ENCODE results near the gene RSF1. TPM values are rescaled to one million over a fixed set of nuclear protein-coding genes. Genes with fewer than 3 reads are reported as not detected.

The RSF1 gene
- total RNA-seq, 4 donors from 2014 or later, result 32.2 to 51.5 (median 46.9) TPM

DNA sequence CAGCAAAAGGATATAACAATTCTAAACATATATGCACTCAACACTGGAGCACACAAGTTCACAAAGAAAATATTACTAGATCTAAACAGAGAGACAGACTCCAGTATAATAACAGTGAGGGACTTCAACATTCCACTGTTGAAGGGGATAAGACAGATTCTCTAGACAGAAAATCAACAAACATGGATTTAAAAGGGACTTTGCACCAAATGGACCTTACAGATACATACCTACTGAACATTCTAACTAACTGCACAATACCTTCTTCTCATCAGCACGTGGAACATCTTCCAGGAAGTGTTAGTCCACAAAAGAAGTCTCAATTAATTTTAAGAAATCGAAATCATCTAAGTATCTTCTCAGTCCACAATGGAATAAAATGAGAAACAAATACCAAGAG is 26.6 kb downstream of the RSF1 start:
- WGBS, 2 donors, result 95 to 97% methylated on average over 2 of the region's 2 CpGs
- no peak for DNase-seq (ENCODE audit: low spot score in 2 of 2)
- no peak for TF ChIP-seq POLR2A (IDR thresholded peaks at IDR 0.05)
- TF ChIP-seq, protein P1, sequence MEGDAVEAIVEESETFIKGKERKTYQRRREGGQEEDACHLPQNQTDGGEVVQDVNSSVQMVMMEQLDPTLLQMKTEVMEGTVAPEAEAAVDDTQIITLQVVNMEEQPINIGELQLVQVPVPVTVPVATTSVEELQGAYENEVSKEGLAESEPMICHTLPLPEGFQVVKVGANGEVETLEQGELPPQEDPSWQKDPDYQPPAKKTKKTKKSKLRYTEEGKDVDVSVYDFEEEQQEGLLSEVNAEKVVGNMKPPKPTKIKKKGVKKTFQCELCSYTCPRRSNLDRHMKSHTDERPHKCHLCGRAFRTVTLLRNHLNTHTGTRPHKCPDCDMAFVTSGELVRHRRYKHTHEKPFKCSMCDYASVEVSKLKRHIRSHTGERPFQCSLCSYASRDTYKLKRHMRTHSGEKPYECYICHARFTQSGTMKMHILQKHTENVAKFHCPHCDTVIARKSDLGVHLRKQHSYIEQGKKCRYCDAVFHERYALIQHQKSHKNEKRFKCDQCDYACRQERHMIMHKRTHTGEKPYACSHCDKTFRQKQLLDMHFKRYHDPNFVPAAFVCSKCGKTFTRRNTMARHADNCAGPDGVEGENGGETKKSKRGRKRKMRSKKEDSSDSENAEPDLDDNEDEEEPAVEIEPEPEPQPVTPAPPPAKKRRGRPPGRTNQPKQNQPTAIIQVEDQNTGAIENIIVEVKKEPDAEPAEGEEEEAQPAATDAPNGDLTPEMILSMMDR (IDR thresholded peaks at IDR 0.05), result no peak
- intact Hi-C loops (cut with DNase I; ENCODE audit: low total_unique reads), result no loop called here
- no peak overlapping the region for H3K4me3 ChIP-seq (ENCODE audit: low read depth, poor library complexity, severe bottlenecking)

DNA sequence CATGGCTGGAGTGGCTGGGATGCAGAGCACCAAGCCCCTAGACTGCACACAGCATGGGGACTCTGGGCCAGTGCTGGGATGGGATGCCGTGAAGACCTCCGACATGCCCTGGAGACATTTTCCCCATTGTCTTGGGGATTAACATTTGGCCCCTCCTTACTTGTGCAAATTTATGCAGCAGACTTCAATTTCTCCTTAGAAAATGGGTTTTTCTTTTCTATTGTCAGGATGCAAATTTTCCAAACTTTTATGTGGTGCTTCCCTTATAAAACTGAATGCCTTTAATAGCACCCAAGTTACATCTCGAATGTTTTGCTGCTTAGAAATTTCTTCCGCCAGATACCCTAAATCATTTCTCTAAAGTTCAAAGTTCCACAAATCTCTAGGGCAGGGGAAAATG is 29.2 kb downstream of the RSF1 start:
- 92 to 93% methylated on average over 4 of the region's 4 CpGs for WGBS, 2 donors
- no peak for TF ChIP-seq POLR2A (IDR thresholded peaks at IDR 0.05)
- TF ChIP-seq, protein P1 (IDR thresholded peaks at IDR 0.05), result no peak
- no peak overlapping the region for H3K4me3 ChIP-seq (ENCODE audit: low read depth, poor library complexity, severe bottlenecking)
- intact Hi-C loops (cut with DNase I; ENCODE audit: low total_unique reads), result no loop called here
- no peak for DNase-seq (ENCODE audit: low spot score in 2 of 2)

DNA sequence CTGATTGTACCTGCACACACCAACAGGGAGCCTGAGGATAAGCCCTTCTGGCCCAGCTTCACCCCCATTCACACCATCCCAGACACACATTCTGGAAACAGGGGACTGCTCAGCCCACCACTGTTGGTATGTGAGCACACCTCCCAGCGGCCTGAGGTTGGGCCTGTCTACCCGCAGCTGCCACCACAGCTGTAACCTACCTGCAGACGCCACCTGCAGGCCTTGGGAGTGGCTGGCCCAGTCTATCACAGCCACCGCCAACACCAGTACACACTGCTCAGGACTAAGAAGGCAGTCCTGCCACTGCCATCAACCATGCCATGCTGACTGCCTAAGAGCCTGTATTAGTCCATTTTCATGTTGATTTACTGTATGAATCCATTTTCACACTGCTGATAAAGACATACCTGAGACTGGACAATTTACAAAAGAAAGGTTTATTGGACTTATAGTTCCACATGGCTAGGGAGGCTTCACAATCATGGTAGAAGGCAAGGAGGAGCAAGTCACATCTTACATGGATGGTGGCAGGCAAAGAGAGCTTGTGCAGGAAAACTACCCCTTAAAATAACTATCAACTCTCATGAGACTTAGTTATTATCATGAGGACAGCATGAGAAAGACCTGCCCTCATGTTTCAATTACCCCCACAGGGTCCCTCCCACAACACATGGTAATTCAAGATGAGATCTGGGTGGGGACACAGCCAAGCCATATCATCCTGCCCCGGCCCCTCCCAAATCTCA is 30.6 kb downstream of the RSF1 start:
- no peak for TF ChIP-seq POLR2A (IDR thresholded peaks at IDR 0.05)
- TF ChIP-seq, protein P1 (IDR thresholded peaks at IDR 0.05), result no peak
- intact Hi-C loops (cut with DNase I; ENCODE audit: low total_unique reads), result no loop called here
- DNase-seq (ENCODE audit: low spot score in 2 of 2), result no peak
- H3K4me3 ChIP-seq (ENCODE audit: low read depth, poor library complexity, severe bottlenecking), result no peak overlapping the region
- 96 to 98% methylated on average over 4 to 5 of the region's 5 CpGs for WGBS, 2 donors

DNA sequence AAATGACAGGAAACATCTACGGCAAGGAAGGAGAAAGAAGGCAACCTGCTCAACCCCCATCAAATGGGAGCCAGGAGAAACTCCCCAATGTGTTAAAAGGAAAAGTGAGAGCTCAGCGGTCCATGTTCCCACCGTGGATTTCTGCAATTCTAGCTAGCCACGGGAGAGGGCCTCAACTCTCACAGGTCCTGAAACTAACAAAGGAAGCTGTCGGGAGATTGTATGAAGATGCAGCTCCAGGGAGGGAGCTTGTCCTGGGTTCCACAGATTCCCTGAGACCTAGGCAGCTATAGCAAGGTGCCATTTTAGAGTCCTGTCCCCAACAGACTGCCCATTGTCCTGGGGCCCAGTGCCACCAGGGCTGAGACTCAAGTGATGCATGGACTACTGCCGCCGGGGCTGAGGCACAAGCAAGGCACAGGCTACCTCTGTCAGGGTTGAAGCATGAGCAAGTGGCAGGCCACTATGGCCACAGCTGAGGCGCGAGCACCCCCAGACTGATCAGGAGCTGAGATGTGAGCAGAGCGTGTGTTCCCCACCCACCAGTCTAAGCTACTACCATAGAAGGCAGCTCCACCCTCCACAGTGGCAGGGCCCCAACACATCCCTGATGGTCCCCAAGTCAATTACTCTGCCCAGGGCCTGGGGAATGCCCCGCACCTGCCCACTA is 31.3 kb downstream of the RSF1 start:
- intact Hi-C loops (cut with DNase I; ENCODE audit: low total_unique reads), result no loop called here
- 93% methylated on average over 11 of the region's 11 CpGs for WGBS, 2 donors
- no peak for DNase-seq (ENCODE audit: low spot score in 2 of 2)
- no peak overlapping the region for H3K4me3 ChIP-seq (ENCODE audit: low read depth, poor library complexity, severe bottlenecking)
- TF ChIP-seq POLR2A (IDR thresholded peaks at IDR 0.05), result no peak
- TF ChIP-seq, protein P1 (IDR thresholded peaks at IDR 0.05), result no peak

DNA sequence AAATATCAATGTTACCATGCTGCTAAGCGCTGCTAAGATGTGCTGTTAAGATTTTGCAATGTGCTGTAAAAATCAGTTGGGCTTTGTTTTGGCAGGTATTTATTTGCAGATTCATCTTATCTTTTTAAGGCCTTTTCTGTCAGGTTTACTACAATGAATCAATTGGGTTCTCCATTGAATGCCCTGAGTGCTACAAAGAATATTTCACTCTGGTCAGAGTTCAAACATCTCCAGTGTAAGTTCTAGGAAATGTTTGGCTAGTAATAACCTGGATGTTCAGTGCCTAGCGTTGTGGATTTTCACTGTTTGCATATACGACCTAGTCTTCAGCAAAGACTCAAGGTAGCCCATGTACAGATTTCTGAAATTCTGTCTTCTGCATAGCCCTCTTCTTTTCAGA is 36.0 kb downstream of the RSF1 start:
- 88 to 90% methylated on average over 3 of the region's 3 CpGs for WGBS, 2 donors
- no peak overlapping the region for H3K4me3 ChIP-seq (ENCODE audit: low read depth, poor library complexity, severe bottlenecking)
- intact Hi-C loops (cut with DNase I; ENCODE audit: low total_unique reads), result no loop called here
- TF ChIP-seq, protein P1 (IDR thresholded peaks at IDR 0.05), result no peak
- TF ChIP-seq POLR2A (IDR thresholded peaks at IDR 0.05), result no peak
- DNase-seq (ENCODE audit: low spot score in 2 of 2), result no peak
